Natural killer cell (primary cell): Measurements from ENCODE around the gene ANK3. TPM values are rescaled to one million over a fixed set of nuclear protein-coding genes. Genes with fewer than 3 reads are reported as not detected.

Source experiments
- ATAC-seq, 3 donors: fragments of 150-1000 bp in 2 of 3; fragments of 200-7000 bp in 1 of 3; cut with Tn5 transposase; 1 replicate in 1 of 3; 2 replicates in 2 of 3; pipeline ENCODE4 v1.10.0; 2021; ENCODE audit warnings: mild to moderate bottlenecking in 2 of 3, moderate library complexity in 2 of 3
- DNase-seq, 2 donors: peaks; one replicate each; pipeline versions ENCODE4 v3.0.0 to v3.0.0-alpha.2; 2013 to 2021; ENCODE audit warnings: mixed read lengths in 1 of 2
- H3K27ac ChIP-seq: one replicate; pipeline ENCODE4 v1.5.1; 2013; ENCODE audit warnings: mild to moderate bottlenecking, low read length
- H3K27me3 ChIP-seq: one replicate; pipeline ENCODE4 v1.6.1; 2013; ENCODE audit warnings: low read length; ENCODE audit not compliant: control insufficient read depth, insufficient read depth
- H3K36me3 ChIP-seq: one replicate; pipeline ENCODE4 v1.6.1; 2013; ENCODE audit warnings: low read length; ENCODE audit not compliant: control insufficient read depth, insufficient read depth
- H3K4me1 ChIP-seq: one replicate; pipeline ENCODE4 v1.6.1; 2013; ENCODE audit warnings: low read length; ENCODE audit not compliant: control insufficient read depth, insufficient read depth
- H3K4me3 ChIP-seq: one replicate; pipeline ENCODE4 v1.5.1; 2013; ENCODE audit warnings: low read length
- H3K9me3 ChIP-seq: one replicate; pipeline ENCODE4 v1.6.1; 2013; ENCODE audit warnings: low read length; ENCODE audit not compliant: control insufficient read depth, insufficient read depth
- H3K27ac Mint-ChIP-seq, 2 donors: one replicate each; pipeline ENCODE4 v1.8.0; 2022; ENCODE audit warnings: mild to moderate bottlenecking in 2 of 2, mixed read lengths in 2 of 2, moderate library complexity in 1 of 2
- H3K27me3 Mint-ChIP-seq, 2 donors: one replicate each; pipeline ENCODE4 v1.8.0; 2022; ENCODE audit warnings: low read depth in 2 of 2, mixed read lengths in 2 of 2
- H3K36me3 Mint-ChIP-seq: one replicate; pipeline ENCODE4 v1.8.0; 2022; ENCODE audit warnings: mixed read lengths
- H3K4me1 Mint-ChIP-seq, 2 donors: one replicate each; pipeline ENCODE4 v1.8.0; 2022; ENCODE audit warnings: mixed read lengths in 2 of 2
- H3K4me3 Mint-ChIP-seq: one replicate; pipeline ENCODE4 v1.8.0; 2022; ENCODE audit warnings: mild to moderate bottlenecking, moderate library complexity, mixed read lengths
- H3K9me3 Mint-ChIP-seq, 2 donors: one replicate each; pipeline ENCODE4 v1.8.0; 2022; ENCODE audit warnings: mixed read lengths in 2 of 2
- WGBS: methylation state at CpG from one replicate; pipeline ENCODE4 v1.1.7; 2013; ENCODE audit warnings: missing lambda C conversion rate; ENCODE audit not compliant: insufficient coverage; 5-methylcytosine and 5-hydroxymethylcytosine counted together
- intact Hi-C: fragments of 100-400 bp; cut with micrococcal nuclease; formaldehyde crosslinking; loops from one replicate; pipeline ENCODE4 v1.14.2; 2022
- total RNA-seq, 4 donors: library from RNA; stranded (reverse); fragments of 120-200 nt in 1 of 4; gene quantifications; one replicate each; pipeline versions ENCODE4 v1.2.3 to v1.2.4, GENCODE V29; 2013 to 2022
- TF ChIP-seq, protein P1 (sequence below): fragments of 200-600 bp; IDR thresholded peaks from one replicate; pipeline ENCODE4 v1.8.0; 2022; ENCODE audit warnings: antibody characterized with exemption

Gene ANK3
- total RNA-seq, 3 donors from 2014 or later (not counting 1 experiment from before 2014, with no cell fraction given) = 4.4 to 12.9 (median 11.4) TPM

DNA sequence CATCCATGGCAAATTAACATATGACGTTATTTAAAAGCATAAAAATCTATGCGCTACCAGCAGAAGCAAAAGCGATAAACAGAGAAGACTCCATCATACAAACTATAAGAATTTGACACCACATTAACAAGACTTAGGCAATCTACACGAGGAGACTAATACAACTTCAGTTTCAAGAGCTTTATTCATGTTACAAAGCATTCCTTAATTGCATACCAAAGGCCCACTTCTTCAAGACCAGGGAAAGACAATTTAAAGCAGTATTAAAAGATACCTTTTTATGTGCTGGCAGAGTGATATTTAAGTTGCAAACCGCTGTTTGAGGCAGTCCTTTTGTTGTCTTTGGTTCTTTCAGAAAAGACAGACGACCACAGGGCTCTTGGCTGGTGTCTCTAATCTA, 307.3 kb downstream of the ANK3 start:
- H3K9me3 Mint-ChIP-seq = no peaks in the 10 kb centered on the region
- no peak for ATAC-seq
- 79% methylated on average over 6 of the region's 6 CpGs for WGBS
- H3K4me3 Mint-ChIP-seq = no peak overlapping the region
- no peaks in the 10 kb centered on the region for H3K9me3 ChIP-seq
- H3K27me3 Mint-ChIP-seq = no peaks in the 10 kb centered on the region
- H3K4me1 Mint-ChIP-seq = no peaks in the 10 kb centered on the region
- no peak overlapping the region for H3K27ac Mint-ChIP-seq
- no peaks in the 10 kb centered on the region for H3K27me3 ChIP-seq
- H3K36me3 Mint-ChIP-seq = no peaks in the 10 kb centered on the region
- TF ChIP-seq, protein P1, sequence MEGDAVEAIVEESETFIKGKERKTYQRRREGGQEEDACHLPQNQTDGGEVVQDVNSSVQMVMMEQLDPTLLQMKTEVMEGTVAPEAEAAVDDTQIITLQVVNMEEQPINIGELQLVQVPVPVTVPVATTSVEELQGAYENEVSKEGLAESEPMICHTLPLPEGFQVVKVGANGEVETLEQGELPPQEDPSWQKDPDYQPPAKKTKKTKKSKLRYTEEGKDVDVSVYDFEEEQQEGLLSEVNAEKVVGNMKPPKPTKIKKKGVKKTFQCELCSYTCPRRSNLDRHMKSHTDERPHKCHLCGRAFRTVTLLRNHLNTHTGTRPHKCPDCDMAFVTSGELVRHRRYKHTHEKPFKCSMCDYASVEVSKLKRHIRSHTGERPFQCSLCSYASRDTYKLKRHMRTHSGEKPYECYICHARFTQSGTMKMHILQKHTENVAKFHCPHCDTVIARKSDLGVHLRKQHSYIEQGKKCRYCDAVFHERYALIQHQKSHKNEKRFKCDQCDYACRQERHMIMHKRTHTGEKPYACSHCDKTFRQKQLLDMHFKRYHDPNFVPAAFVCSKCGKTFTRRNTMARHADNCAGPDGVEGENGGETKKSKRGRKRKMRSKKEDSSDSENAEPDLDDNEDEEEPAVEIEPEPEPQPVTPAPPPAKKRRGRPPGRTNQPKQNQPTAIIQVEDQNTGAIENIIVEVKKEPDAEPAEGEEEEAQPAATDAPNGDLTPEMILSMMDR = no peak
- no peak overlapping the region for H3K4me3 ChIP-seq
- no peak for DNase-seq
- intact Hi-C loops = no loop called here
- H3K36me3 ChIP-seq = no peaks in the 10 kb centered on the region
- H3K4me1 ChIP-seq = no peaks in the 10 kb centered on the region
- no peak overlapping the region for H3K27ac ChIP-seq

DNA sequence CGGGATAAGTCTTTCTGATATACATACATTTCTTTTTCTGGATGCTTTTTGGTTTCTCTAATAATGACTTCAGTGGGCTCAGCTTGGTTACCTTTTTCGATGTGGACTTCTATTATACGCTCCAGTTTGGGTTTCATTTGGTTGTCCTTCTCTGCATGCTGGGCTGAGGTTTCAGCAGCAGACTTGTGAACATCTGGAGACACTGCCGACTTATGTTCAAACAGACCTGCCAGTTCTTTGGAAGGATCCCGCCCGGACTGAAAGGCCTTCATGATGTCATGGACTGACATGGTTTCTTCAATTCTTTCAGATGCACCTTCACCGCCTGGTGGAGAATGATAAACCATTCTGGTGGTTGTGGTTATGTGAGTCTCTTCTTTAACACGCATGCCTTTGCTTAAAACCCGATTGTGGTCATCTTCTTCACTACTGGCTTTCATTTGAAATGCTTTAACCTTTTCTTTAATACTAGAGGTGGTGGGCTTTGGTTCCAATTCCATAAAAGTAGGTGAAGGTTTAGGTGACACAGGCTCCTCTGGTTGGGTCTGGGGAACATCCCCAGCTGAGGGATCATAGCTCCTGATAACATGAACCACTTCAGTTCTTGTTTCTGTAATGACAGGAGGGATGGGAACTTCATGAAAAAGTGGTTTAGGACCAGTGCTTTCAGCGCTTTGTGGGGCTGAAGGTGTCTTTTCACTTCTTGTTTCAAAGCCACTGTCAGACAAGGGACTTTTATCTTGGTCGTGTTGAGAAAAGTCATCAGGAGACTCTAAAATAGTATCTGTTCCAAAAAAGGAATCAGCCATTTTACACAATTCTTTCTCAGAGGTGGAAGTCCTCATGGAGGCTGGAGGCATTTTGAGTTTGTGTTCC, 315.7 kb downstream of the ANK3 start:
- H3K4me3 Mint-ChIP-seq = no peak overlapping the region
- H3K4me1 ChIP-seq = no peaks in the 10 kb centered on the region
- intact Hi-C loops = no loop called here
- H3K4me1 Mint-ChIP-seq = no peaks in the 10 kb centered on the region
- no peaks in the 10 kb centered on the region for H3K36me3 ChIP-seq
- peaks cover 0 to 15% of the 10 kb centered on the region in 2 donors for H3K27me3 Mint-ChIP-seq
- no peaks in the 10 kb centered on the region for H3K36me3 Mint-ChIP-seq
- DNase-seq = no peak
- no peaks in the 10 kb centered on the region for H3K27me3 ChIP-seq
- TF ChIP-seq, protein P1 = no peak
- no peak for ATAC-seq
- 71% methylated on average over 9 of the region's 11 CpGs for WGBS
- H3K27ac Mint-ChIP-seq = no peak overlapping the region
- H3K4me3 ChIP-seq = no peak overlapping the region
- no peaks in the 10 kb centered on the region for H3K9me3 Mint-ChIP-seq
- H3K9me3 ChIP-seq = no peaks in the 10 kb centered on the region
- H3K27ac ChIP-seq = no peak overlapping the region

GRCh38 chr10:60073397-60073780, 316.3 kb downstream of the ANK3 start:
- DNase-seq = no peak
- Histone ChIP-seq H3K36me3 (no peaks in the 10 kb centered on the region), H3K27ac (no peak overlapping the region), H3K27me3 (no peaks in the 10 kb centered on the region), H3K9me3 (no peaks in the 10 kb centered on the region), H3K4me1 (no peaks in the 10 kb centered on the region), H3K4me3 (no peak overlapping the region)
- no peaks in the 10 kb centered on the region for H3K36me3 Mint-ChIP-seq
- TF ChIP-seq, protein P1 = no peak
- peaks cover 0 to 15% of the 10 kb centered on the region in 2 donors for H3K27me3 Mint-ChIP-seq
- intact Hi-C loops = no loop called here
- no peak overlapping the region for H3K4me3 Mint-ChIP-seq
- H3K9me3 Mint-ChIP-seq = no peaks in the 10 kb centered on the region
- no peaks in the 10 kb centered on the region for H3K4me1 Mint-ChIP-seq
- WGBS = 91% methylated on average over 4 of the region's 4 CpGs
- H3K27ac Mint-ChIP-seq = no peak overlapping the region
- no peak for ATAC-seq

DNA sequence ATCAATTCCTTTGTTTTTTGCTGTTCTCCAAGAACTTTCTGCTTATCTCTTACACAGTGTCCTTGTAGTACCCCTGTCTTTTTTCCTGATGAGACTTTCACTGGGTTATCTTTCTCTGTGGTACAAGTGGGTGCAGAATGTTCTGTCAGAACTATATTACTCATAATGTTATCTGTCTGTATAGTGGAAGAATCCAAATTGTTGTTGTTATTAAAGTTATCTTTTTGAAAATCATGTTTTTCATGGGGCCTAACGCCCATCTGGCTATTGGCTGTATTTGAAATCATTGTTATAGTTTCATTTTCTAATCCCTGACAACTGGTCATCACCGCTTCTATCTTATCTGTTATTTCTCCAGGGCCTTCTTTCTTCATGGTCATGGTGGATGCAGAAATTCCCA, 320.4 kb downstream of the ANK3 start:
- H3K27me3 ChIP-seq = no peaks in the 10 kb centered on the region
- intact Hi-C loops = no loop called here
- Mint-ChIP-seq H3K27me3 (peaks cover 0 to 15% of the 10 kb centered on the region in 2 donors), H3K36me3 (no peaks in the 10 kb centered on the region), H3K4me1 (no peaks in the 10 kb centered on the region), H3K27ac (no peak overlapping the region), H3K4me3 (no peak overlapping the region), H3K9me3 (no peaks in the 10 kb centered on the region)
- no peaks in the 10 kb centered on the region for H3K4me1 ChIP-seq
- no peaks in the 10 kb centered on the region for H3K9me3 ChIP-seq
- 92% methylated on average over 1 of the region's 2 CpGs for WGBS
- H3K36me3 ChIP-seq = no peaks in the 10 kb centered on the region
- H3K4me3 ChIP-seq = no peak overlapping the region
- DNase-seq (no peak), ATAC-seq (no peak)
- TF ChIP-seq, protein P1 = no peak
- H3K27ac ChIP-seq = no peak overlapping the region
